Measurements from ENCODE around the gene LMNA.
"Not testable (repeated sequence)": the region's sequence is repeated elsewhere in the genome, so short reads cannot be mapped to it uniquely, and the experiment has no call there.

The LMNA gene

DNA sequence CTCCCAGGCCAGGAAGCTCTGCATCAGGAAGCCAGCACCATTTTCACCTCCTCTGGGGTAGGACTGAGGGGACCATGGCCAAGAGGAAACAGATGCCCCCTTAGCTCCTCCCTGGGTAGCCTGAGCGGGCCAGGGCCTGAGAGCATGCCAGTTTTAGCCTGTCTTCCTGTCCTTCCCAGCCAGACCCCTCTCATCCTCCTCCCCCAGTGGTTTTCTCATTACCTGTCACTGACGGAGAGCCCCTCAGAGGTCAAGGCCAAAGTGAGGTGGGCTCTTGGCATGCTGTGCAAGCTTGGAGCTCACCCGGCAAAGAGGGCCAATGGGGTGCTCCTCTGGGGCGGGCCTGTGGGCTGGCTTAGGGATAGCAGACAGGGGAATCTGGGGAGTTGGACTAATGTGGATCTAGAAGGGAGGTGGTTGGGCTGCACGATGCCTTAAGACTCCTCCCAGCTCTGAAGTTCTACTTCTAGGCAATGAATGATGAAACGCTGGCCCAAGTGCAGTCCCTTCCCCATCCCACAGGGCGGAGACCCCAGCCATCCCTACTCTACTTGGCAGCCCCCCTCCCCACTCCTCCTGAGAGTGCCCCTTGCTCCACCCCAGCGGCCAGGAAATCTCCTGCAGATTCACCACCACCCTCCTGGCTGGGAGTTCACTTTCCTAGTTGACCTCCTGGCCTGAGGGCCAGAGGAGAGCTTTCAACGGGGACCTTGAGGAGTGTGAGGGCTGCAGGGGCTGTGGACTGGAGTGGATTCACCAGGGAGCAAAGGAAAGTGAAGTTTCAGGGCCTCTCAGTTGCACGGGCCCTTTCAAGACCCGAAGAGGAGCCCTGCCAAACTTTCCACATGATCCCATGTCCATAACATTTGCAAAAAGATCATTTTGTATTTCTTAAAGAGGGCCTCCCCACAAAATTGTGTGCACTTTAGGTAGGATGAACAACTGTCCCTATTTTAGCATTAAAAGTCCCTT, 9.4 kb upstream of the LMNA start:
- DNase-seq (ENCODE audit: low read depth in 2 of 2) = no peak

DNA sequence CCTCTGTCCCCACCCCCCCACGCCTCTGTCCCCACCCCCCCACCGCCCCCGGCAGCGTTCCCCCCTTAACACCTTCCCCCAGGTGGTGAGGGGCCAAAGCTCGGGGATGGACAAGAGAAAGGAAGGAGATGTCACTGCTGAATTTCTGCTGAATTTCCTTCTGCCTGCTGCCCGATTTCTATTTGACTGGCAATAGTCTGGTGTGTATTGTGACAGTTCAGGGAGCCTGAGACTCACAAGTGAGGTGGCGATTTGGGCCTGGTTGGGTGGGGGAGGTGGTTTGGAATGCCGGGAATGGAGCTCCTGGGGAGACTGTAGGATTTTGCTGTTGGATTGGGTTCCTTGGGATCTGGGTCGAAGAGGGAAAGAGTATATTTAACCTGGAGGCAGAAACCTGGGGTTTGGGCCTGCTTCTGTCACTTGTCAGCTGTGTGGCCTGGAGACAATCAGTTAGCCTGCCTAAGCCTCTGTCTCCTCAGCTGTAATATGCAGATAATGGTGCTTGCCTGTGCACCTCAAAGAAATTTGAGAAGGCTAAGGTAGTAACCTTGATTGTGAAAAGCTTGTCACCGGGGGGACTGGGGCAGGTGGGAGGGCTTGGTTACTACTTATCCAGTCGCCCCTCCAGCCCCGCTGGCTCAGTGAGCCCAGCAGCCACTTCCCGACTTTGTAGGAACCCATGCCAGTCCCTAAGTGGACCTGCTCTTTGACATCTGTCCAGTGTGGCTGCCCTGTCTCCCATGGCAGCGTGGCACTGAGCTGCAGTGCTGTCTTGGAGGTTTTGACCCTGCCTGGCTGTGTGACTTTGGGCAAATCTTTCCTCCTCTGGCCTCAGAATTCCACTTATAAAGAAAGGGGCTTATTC, 7.7 kb upstream of the LMNA start:
- no peak for DNase-seq (ENCODE audit: low read depth in 2 of 2)

DNA sequence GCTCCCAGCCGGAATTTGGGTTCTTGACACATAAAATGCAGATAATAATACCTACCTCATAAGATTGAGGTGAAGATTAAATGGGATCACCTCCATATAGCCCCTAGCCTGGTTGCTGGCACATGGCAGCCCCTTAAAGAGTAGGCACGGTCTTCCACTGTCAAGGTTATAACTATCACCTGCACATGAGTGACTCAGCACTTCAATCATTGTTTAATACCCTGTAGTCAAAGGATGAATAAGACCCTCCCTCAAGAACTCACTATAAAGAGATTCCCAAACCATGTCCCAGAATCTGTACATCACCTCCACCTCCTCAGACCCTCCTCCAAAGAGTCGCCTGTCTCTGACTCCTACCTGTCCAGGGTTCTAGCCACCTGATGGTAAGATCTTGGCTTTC, 6.5 kb upstream of the LMNA start:
- no peak for DNase-seq (ENCODE audit: low read depth in 2 of 2)

DNA sequence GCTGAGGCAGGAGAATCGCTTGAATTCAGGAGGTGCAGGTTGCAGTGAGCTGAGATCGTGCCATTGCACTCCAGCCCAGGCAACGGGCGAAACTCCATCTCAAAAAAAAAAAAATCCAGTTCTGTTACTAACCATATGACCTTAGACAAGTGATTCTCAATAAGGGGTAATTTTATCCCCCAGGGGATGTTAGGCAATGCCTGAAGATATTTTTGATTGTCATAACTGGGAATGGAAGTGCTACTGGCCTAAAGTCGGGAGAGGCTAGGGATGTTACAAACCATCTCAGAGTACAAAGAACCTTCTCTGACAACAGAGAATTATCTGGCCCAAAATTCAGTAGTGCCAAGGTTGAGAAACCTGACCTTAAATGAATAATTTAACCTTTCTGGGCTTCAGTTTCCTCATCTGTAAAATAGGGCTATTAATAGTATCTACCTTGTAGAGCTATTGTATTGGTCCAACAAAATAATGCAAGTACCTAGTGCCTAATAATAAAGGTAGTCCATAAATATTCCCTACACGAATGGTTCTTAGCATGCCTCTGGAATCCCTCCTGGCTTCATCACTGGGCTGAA, 5.8 kb upstream of the LMNA start:
- DNase-seq (ENCODE audit: low read depth in 2 of 2) = no peak

DNA sequence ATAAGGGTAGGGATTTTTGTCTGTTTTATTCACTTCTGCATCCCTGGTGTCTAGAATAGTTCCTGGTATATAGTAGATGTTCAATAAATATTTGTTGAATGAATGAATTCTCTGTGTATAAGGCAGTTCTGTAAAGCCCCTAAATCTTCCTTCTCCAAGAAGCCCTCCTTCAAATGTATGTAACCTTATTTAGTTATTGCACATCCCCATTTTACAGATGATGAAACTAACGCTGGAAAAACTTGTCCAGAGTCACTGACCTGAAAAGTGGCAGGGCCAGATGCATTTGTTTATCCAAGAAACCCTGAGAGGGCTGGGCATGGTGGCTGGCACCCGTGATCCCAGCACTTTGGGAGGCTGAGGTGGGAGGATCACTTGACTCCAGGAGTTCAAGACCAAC, 4.3 kb upstream of the LMNA start:
- DNase-seq (ENCODE audit: low read depth in 2 of 2) = no peak

DNA sequence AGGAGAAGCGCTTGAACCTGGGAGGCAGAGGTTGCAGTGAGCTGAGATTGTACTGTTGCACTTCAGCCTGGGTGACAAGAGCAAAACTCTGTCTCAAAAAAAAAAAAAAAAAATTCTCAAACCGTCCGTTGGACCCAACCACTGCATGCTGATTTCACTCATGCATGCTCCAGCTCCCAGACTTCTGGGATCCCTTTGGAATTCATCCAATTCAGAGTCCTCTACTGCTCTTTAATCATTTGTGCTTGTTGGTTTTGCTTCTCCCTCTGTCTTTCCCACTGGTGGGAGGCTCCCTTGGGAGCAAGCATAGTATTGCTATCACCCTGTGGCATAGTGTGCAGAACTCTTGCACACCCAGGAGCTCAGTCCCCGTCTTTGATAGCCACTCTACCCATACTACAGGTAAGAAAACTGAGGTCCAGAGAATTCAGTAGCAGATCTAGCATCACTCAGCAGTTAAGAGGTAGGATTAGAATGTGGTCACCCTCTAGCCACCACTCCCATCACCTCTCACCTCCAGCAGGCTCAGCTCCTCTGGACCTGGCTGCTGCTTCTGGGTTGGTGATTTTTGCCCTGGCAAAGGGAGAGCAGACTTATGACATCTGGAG, 3.1 kb upstream of the LMNA start:
- DNase-seq (ENCODE audit: low read depth in 2 of 2) = no peak

DNA sequence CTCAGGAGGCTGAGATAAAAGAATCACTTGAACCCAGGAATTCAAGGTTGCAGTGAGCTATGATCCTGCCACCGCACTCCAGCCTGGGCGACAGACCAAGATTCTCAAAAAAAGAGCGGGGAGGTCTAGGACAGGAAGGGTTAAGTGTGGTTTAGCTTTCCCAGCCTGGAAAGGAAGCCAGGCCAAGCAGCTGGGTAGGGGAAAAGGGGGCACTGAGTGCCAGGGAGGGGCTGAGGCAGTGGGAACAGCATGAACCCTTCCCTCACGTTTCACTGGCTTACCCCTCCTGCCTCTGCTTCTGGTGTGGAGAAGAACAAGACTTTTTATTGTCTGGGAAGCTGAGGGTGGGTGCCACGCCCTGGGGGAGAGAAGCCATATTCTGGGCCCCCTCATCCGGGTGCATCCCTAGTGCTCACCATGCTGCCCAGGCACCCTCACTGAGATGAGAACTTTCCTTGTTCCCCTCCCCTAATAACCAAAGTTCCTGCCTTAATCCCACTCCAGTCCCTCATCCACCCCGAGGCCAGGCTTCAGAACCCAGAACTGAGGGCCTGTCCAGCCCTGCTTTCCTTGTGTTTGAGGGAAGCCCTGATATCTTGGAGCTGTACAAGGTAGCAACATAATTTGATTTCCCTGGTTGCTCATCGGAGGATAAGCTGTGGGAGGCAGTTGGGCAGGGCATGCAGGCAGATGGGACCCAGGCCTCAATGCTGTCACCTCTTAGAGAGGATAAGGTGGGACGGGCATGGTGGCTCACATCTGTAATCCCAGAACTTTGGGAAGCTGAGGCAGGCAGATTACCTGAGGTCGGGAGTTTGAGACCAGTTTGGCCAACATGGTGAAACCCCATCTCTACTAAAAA, 2.0 kb upstream of the LMNA start:
- no peak for DNase-seq (ENCODE audit: low read depth in 2 of 2)

DNA sequence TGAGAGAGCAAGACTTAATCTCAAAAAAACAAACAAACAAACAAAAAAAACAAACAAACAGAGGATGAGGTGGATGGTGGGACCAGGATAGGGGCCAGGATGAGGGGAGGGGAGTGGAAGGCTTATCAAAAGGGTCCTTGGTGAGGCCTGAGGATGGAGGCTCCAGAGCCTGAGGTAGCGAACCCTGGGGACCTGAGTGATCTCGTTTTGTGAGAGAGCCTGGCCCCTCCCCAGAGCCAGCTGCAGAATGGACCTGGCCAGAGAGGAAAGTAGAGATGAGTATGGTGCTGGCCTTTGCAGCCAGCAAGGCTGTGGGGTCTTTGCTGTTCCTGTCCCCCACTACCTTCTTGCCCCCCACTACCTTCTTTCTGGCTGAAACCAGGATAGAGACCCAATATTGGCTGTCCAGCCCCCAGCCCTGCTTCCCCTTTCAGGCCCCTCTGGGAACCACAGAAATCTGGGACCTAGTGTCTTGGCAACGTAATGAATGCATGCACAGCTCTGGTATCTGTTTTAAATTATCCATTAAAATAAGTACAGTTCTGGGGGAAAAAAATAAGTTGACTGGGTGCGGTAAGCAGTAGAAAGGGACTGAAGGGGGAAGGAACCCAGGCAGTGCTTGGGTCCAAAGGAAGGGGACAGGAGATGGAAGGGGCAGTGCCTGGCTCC, 1.1 kb upstream of the LMNA start:
- no peak for DNase-seq (ENCODE audit: low read depth in 2 of 2)

DNA sequence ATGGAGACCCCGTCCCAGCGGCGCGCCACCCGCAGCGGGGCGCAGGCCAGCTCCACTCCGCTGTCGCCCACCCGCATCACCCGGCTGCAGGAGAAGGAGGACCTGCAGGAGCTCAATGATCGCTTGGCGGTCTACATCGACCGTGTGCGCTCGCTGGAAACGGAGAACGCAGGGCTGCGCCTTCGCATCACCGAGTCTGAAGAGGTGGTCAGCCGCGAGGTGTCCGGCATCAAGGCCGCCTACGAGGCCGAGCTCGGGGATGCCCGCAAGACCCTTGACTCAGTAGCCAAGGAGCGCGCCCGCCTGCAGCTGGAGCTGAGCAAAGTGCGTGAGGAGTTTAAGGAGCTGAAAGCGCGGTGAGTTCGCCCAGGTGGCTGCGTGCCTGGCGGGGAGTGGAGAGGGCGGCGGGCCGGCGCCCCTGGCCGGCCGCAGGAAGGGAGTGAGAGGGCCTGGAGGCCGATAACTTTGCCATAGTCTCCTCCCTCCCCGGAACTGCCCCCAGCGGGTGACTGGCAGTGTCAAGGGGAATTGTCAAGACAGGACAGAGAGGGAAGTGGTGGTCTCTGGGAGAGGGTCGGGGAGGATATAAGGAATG, 505 bp downstream of the LMNA start:
- no peak for DNase-seq (ENCODE audit: low read depth in 2 of 2)

DNA sequence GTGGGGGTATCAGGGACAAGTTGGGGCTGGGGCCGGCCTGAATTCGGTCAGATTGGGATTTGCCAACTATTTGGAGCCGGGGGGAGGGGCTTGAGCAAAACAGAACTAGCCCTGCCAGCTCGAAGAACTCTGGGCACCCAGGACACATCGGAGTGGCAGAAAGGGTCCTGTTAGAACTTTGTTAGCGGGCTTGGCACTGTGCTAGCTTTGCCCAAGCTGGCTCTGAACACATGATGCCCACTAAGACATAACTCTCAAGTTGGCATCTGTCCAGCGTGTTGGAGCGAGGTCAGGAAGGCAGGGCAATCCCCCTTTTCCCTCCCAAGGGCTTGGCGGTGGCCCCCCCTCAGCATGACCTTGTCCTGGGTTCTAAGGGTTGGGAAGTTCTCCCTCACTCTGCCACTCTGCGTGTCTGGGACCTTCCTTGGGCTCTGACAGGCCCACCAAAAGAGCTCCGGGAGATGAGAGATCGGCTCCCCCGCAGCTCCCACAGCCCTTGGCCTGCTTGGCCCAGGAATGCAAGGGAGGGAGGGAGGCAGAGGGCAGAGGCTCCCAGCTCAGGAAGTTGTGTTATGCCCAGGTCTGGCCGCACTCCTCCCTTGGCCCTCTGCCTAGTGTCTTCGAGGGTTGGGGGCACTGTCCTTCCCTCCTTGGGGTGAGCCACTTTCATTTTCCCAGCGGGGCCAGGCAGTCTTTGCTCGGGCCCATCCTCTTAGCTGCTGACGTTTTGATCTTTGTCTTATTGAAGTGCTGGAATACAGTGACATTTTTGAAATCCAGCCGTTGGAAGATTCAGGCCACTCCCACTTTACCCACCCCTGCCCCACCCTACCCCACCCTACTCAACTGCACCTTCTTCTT, 1.2 kb downstream of the LMNA start:
- no peak for DNase-seq (ENCODE audit: low read depth in 2 of 2)

DNA sequence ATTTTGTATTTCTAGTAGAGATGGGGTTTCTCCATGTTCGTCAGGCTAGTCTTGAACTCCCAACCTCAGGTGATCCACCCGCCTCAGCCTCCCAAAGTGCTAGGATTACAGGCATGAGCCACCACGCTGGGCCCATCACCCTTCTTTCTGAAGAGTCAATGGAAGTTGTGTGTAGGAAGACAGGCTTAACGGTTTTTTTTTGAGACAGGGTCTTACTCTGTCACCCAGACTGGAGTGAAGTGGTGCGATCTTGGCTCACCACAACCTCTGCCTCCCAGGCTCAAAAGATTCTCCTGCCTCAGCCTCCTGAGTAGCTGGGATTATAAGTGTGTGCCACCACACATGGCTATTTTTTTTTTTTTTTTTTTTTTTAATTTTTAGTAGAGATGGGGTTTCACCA, 2.2 kb downstream of the LMNA start:
- DNase-seq (ENCODE audit: low read depth in 2 of 2) = not testable (repeated sequence)

DNA sequence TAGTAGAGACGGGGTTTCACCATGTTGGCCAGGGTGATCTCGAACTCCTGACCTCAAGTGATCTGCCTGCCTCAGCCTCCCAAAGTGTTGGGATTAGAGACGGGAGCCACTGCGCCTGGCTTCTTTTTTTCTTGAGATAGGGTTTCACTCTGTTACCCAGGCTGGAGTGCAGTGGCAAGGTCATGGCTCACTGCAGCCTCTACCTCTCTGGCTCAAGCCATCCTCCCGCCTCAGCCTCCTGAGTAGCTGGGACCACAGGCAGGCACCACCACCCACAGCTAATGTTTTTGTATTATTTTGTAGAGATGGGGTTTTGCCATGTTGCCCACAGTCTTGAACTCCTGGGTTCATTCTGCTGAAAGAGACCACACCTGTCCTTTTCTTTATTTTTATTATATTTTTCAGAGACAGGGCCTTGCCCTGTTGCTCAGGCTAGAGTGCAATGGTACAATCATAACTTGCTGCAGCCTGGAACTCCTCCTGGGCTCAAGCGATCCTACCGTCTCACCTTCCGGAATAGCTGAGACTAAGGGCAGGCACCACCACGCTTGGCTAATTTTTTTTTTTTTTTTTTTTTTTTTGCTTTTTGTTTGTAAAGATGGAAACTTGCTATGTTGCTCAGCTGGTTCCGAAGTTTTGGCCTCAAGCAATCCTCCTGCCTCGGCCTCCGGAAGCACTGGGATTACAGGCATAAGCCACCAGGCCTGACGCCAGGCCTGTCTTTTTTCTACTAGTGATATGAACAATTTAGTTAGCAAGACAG, 3.1 kb downstream of the LMNA start:
- no peak for DNase-seq (ENCODE audit: low read depth in 2 of 2)

DNA sequence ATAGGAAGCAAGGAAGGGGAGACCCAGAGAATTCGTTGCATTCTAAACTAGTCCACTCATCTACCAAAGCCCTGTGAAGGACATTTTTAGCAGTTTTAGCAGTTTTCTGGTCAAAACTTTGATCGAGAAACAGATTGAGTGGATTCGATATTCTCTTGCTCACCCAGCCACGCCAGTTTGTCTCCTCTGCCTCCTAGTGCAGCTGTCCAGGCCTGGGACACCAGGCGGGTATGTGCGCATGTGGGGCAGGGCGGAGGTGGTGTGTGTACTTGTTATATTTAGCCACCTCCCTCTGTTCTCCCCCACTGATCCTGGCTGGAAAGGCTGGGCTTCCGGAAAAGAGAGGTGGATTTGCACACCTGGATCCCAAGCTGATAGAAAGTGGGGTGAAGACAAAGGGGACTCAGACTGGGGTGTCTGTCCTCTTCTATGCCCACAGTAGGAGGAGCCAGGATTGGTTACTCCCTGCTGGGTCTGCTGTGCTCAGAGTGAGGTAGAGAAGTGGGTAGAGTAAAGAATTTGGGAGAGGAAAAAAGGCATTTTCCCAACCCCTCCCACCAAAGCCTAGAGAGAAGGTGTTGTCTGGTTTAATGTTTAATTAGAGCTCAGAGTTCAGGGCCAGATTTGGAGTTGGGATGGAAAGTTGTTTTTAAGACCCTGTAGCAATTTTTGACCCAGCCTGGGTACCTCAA, 3.8 kb downstream of the LMNA start:
- DNase-seq (ENCODE audit: low read depth in 2 of 2) = no peak

DNA sequence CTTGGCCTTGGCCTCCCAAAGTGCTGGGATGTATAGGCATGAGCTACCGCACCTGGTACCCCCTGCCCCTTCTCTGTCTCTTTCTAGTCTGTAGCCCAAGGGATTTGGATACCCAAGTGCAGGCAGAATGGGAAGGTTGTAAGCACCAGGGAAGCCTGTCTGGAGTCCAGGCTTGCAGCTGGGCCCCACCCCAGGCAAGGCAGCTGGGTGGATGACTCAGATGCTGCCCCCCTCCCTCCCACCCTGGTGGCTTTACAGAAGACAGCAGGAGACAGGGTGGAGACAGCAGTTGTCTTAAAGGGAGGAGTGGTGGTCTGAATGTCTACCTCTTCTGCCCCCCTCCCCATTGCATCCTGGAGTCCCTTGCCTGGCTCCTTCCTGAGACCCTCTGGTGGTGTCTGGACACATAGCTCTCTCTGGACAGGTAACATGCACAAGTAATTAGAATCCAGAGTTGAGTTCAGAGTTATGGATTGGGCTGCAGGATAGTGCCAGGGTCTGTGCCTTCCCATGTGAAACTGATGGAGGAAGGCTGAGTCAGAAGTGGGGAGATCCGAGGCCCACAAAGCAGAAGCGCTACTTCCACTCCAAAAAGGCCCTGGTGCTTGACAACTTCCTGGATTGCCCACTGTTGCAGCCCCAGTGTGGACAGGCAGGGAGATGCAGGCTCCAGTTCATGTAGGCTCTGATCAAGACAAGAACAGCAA, 5.1 kb downstream of the LMNA start:
- no peak for DNase-seq (ENCODE audit: low read depth in 2 of 2)

DNA sequence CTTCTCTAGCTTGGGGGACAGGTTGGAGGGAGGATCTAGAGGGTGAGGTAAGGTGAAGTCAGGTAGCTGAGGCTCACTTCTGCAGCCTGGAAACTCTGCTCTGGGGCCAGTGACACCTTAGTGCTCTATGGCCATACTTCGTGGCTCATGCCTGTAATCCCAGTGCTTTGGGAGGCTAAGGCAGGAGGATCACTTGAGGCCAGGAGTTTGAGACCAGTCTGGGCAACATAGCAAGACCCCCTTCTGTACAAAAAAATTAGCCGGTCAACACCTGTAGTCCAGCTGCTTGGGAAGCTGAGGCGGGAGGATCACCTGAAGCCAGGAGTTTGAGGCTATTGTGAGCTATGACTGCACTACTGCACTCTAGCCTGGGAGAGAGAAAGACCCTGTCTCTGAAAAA, 5.8 kb downstream of the LMNA start:
- no peak for DNase-seq (ENCODE audit: low read depth in 2 of 2)

DNA sequence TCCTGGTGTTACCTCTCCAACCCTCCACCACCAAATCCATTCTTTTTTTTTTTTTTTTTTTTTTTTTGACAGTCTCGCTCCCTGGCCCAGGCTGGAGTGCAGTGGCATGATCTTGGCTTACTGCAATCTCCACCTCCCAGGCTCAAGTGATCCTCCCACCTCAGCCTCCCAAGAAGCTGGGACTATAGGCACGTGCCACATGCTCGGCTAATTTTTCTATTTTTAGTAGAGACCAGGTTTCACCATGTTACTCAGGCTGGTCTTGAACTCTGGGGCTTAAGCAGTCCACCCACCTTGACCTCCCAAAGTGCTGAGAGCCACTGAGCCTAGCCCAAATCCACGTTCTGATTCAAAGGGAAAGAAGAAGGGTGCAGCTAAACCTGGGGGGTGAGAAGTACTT, 6.5 kb downstream of the LMNA start:
- not testable (repeated sequence) for DNase-seq (ENCODE audit: low read depth in 2 of 2)

DNA sequence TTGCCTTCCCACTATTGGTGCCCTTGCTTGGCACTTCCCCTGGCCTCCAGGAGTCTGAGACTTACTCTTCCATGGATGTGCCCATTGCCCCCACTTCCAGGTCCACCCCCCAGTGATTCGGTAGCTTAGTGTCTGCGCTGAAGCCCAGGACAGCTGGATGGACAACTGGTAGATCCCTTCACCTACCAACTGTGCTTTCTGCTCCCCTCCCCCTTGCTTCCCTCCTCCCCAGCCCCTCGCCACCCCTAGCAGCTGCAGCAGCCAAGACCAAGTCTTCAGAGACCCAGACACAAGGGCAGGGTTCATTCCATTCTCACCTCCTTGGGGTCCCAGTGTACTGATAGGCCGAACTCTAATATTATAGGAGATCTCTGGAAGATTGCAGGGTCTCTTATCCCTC, 6.9 kb downstream of the LMNA start:
- no peak for DNase-seq (ENCODE audit: low read depth in 2 of 2)
